Right renal cortex interstitium (tissue), 3 donors: ENCODE measurements around the gene CLNK. TPM values are rescaled to one million over a fixed set of nuclear protein-coding genes. Genes with fewer than 3 reads are reported as not detected.

ENCODE experiments used
- DNase-seq, 3 donors: peaks; one replicate each; pipeline ENCODE4 v3.0.0-alpha.2; 2013; ENCODE audit warnings: low read depth in 3 of 3, low spot score in 2 of 3
- polyA plus RNA-seq, 3 donors: library from polyadenylated mRNA; unstranded; fragments of 120-200 nt; gene quantifications; one replicate each; pipeline ENCODE4 v1.2.1, GENCODE V29; 2013; ENCODE audit not compliant: insufficient read length in 3 of 3

Gene CLNK
- polyA plus RNA-seq, 3 donors: 0.44 to 1.1 (median 1.1) TPM

- no peak for DNase-seq
These were observed 17.3 kb upstream of the CLNK start for GRCh38 chr4:10701702-10702460.

- DNase-seq: no peak
These were observed 16.6 kb upstream of the CLNK start for GRCh38 chr4:10701161-10701560.

DNA sequence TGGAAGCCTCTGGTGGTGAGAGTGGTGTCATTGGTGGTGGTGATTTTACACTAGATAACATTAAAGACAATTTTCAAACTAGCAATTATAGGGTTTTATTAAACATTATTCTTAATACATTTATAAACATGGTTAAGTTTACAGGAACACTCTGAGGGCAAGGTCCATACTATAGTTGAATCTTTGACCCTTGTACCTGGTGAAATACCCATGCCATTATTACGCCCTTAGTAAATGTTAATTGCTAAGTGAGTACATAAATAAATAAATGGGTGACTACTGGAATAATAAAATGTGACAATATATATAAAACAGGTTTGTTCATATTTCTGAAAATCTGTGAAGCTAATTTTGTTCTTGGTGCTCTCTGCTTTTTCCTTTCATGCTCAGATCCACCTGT, 13.6 kb upstream of the CLNK start:
- no peak for DNase-seq

- DNase-seq: peak in 2 of 3 donors; percentile 5 to 35
These were observed 12.5 kb upstream of the CLNK start for GRCh38 chr4:10697086-10697485.

- DNase-seq: no peak
These were observed 11.7 kb upstream of the CLNK start for GRCh38 chr4:10696253-10696652.

GRCh38 chr4:10694828-10695209, 10.3 kb upstream of the CLNK start:
- no peak for DNase-seq

DNA sequence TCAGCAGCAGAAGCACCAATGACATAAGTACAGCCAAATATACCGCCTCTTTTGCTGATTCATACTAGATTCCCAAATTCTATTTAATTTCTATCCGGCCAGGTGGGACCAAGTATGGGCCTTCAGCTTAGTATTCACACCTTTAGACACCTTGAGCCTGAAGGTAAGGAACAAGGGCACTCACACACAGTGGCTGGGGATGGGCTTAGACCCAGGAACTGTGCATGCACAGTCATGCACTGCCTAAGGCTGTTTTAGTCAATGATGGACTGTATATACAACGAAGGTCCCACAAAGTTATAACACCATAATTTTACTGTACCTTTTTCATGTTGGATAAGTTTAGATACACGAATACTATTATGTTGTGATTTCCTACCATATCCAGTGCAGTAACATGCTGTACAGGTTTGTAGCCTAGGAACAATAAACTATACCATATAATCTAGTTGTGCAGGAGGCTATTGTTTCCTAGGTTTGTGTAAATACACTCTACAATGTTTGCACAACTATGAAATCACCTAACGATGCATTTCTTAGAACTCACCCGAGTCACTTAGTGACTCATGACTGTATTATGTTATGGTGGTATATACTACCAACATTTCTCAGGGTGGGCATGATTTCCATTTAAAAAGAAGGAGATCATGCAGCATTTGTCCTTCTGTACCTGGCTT, 9.7 kb upstream of the CLNK start:
- no peak for DNase-seq

DNA sequence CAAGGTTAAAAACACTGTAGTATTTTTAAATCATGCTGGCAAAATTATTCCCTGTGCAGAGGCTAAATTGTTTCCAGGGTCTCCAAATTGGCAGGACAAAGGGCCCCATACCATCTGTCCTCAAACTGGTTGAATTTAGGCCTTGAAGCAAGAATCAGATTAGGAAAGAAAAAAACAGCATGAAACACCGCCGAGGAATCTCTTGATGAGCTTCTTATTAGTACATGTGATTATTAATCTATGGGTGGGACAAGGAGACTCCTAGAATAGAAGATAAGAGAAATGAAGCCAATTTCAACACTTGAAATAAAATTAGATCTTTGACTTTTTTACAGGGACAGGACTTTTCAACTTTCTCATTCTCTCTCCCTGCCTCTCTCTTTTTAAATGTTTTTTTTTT, 7.1 kb upstream of the CLNK start:
- no peak for DNase-seq

- DNase-seq: no peak
These were observed 5.8 kb upstream of the CLNK start for GRCh38 chr4:10690185-10690907.

DNA sequence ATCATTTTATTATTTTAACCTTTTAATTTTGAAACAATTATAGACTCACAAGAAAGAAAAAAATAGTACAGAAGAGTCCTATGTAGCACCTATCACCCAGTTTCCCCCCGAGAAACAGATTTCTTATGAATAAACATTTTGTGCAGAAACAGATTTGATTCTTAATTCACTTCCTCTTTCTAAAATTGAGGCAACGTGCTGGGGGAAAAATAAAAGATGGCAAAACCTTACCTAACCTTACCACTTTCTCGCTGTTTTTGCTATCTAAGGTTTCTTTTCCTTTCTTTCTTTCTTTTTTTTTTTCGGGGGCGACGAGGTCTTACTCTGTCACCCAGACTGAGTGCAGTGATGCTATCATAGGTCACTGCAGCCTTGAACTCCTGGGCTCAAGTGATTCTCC, 4.3 kb upstream of the CLNK start:
- DNase-seq: no peak

DNA sequence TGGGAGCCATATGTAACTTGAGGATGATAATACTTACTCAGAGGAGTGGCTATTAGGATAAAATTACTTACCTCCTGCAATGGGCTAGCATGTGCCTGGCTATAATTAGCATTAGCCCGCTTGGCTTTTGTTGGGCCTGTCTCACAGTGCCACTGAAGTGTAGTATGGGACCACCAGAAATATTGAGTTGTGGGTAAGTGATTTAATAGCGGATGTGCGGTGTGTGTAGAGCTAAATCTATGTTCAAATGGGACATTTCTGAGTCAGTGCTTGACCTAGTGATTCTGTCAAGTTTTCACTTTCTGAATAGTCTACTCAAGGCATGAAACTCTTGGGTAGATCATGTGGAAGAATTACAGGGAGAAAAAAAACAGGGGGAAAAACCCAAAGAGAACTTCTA, 3.5 kb upstream of the CLNK start:
- no peak for DNase-seq

DNA sequence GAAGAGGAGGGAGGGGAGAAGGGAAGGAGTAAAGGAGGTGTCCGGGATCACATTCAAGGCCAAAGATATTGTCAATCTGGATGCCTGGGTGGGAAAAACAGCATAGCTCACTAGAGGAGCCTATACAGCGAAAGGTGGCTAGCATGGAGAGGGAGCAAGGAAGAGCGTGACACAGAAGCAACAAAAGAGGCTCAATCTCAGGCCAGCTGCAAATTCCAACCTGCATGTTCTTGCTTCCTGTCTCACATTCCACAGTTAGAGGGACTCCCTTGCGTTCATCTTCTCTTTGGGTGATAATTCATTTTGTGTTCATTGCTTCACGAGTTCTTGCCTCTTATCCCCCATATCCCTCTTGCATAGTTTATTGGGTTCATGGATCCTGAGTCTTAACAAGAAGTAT, 3.0 kb upstream of the CLNK start:
- no peak for DNase-seq

DNA sequence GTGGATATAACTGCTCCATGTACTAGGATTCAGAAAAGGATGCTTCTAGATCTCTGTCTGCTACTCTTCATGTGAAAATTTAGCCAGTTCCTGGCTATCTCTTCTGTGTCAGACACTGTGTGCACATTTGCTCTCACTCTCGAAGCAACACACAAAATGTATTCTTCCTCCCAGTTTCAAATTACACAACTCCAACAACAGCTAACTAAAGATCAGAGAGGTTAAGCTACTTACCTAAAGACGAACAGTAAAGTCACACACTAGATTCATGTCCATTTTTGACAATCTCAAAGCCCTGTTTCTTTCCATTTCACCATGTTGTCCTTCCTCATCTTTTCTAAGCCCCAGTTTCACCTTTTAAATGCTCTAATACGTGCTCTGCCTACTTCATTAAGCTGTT, 2.2 kb downstream of the CLNK start:
- DNase-seq: no peak

GRCh38 chr4:10677796-10678497, 6.6 kb downstream of the CLNK start:
- DNase-seq: no peak

GRCh38 chr4:10673817-10674369, 10.7 kb downstream of the CLNK start:
- DNase-seq: no peak

DNA sequence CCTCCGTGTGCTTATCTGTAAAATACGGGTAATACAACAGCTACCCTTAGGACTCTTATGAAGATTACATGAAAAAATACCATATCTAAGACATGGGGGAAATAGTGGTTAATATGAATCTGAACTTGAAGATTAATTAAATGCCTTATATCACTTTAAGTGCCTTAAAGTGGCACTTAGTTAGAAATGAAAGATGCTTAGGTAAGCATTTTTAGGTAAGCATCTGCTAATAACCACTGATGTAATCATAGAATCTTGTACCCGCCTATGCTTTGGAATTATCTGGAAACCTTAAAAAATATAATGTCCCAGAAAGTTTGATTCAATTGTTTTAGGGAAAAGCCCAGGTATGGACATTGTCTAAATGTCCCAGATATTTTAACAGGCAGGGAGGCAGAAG, 12.2 kb downstream of the CLNK start:
- no peak for DNase-seq

- no peak for DNase-seq
These were observed 12.8 kb downstream of the CLNK start for GRCh38 chr4:10671799-10672198.

DNA sequence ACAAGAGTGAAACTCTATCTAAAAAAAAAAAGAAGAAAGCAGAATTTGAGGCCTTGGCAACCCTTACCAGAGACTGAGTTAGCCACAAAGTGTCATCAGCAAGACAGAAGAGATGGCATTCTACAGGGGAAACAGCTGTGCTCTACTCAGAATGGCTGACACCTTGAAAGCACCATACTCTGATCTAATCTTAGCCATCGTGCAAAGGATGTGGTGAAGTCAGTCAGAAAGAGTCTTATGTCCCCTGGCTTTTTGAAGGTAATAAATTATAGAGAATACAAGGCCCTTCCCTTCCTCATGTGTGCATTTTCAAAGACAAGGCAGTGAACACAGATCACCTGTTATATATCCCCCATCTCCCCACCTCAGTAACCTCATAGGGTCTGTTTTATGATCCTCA, 13.2 kb downstream of the CLNK start:
- no peak for DNase-seq

- DNase-seq: no peak
These were observed 14.2 kb downstream of the CLNK start for GRCh38 chr4:10670321-10670720.

GRCh38 chr4:10667701-10668326, 16.8 kb downstream of the CLNK start:
- no peak for DNase-seq
